ENCODE measurements around the gene LHFPL5.
A peak's percentile ranks its signal among the peaks of the same experiment; 100 is the strongest.

LHFPL5 gene

DNA sequence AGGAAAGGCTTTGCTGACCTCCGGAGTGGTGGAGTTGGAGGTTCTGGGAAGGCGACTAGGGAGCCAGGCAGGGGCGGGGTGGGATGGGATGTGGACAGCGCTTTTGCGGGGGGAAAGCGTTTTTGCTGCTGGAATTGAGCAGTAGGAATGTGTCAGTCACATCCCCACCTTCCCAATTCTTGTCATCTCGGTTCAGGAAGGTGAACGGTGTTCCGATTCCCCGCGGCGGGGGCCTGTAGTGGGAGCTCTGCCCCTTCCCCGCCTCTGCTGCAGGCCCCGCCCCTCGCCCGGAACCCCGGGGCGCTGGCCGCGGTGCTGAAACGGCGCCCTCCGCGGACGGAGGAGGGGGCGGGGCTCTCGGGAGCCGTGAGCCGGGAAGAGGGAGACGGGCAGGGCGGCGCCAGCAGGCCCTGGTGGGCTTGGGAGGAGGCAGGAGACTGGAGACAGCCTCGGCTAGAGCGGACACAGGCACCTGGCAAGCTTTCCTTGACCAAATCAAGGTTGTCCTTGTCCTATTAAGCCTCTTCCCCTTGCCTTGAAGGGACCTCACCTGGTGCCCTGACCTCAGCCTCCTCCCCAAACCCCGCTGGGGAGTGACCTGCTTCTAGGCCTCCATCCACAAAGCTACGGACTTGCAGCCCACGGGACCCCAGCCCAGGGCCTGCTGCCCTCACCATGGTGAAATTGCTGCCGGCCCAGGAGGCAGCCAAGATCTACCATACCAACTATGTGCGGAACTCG, at the start of gene LHFPL5:
TSS of gene LHFPL5 (plus strand) at position 357 of the 741 bp plus-strand sequence. CDS start at position 676, 319 bp downstream.
- peak; percentile 79 for DNase-seq

DNA sequence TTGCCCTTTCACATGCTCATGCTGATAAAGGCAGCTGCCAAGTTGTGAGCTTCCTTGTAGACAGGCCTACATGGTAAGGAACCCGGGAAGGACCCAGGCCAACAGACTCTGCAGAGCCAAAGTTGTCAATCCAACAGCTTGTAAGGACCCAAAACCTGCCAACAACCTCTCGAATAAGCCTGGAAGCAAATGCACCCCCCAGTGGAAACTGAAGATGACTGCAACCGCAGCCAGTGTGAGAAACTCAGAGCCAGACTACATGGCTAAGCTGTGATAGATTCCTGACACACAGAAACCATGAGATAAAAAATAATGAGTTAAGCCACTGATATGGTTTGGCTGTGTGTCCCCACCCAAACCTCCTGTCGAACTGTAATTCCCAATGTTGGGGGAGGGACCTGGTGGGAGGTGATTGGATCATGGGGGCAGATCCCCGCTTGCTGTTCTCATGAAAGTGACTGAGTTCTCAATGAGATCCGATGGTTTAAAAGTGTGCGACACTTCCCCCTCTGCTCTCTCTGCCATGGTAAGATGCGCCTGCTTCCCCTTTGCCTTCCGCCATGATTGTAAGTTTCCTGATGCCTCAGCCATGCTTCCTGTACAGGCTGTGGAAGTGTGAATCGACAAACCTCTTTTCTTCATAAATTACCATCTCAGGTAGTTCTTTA, 47.6 kb upstream of the LHFPL5 start:
- DNase-seq: no peak

DNA sequence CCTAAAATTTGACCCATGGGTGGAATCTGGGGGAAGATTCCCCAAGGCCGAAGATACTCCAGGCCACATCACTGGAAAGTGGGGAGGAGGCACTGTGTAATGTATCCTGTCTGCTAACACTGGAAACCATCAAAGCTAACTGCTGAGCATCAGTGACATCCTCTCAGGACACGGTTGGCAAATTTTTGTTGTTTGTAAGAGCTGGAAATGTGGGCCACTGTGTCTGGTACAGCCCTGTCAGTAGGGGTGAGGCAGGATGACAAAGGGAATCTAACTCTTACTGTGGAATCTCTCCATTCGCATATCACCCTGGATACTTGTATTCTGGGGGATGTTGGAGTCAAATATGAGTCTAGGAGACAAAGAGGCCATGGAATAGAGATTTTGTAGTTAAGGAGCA, 45.7 kb upstream of the LHFPL5 start:
- no peak for DNase-seq

DNA sequence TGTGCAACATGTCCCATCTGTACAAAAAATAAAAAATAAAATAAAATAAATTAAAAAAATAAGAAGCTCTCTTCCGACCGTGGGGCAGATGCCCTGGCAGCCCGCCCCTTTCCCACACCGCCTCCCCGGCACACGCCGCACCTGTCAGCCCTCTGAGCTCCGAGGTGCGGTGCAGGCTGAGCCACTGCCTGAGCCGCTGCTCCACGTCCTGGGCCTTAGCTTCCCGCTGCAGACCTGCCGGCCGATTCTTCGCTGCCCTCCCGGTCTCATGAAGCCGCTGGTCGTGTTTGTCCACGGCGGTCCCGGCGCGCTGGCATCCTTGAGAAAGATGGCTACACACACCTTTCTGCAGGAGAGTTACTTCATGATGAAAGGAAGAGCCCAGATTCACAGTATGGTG, 39.4 kb upstream of the LHFPL5 start:
- no peak for DNase-seq

DNA sequence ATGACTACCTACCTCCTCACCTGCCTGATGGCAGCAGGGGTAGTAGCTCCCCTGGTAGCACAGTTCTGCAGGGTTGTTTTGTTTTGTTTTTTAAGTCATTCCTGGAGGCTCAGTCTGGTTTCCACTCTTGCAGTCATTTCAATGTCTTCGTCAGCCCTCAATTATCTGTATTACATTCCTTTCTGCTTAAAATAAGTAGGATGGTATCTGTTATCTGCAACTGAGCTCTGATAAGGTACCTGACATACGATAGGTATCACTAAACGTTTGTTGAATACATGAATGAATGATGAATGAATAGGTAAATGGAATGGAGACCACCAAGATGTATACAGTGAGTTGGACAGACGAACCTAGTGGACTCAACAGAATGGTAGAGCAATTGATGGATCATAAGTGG, 35.9 kb upstream of the LHFPL5 start:
- DNase-seq: no peak

DNA sequence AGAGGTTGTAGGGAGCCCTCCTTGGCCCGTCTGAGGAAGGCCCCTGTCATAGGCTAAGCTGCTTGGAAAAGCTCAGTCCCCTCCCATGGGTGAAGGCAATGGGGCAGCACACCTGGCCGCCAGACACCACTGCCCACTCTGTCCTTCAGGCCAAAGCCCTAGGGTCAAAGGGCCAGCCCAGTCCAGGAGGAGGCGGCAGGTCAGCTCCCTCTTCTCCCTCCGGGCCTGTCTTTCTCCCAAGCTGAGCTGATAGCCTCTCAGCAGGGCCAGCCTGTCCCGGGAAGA, 33.9 kb upstream of the LHFPL5 start:
- no peak for DNase-seq

DNA sequence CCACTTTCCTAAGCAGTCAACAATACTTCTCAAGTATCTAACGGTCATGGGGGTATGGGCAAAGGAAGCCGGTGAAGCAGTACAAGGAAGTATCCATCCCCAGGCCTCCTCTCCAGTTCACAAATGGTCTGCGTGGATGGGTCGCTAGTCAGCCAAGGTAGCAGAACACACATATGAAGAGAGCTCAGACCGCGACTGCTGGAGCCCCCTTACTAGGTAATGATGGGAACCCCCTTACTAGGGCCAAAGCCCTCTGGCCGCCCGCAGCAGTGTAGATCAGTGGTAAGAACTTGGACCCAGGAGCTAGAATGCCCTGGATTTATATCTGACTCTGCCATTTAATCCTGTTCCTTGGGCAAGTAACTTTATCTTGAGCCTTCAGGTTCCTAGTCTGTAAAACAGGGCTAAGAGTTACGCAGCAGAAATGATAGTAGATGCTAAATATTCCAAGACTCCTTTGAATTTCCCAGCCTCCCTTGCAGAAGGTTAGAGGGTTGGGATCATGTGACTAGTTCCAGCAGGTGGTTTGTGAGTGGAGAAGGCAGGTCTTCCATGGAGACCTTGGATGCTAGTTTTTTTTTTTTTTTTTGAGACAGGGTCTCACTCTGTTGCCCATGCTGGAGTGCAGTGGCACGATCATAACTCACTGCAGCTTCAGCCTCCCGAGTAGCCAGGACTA, 30.9 kb upstream of the LHFPL5 start:
- no peak for DNase-seq

DNA sequence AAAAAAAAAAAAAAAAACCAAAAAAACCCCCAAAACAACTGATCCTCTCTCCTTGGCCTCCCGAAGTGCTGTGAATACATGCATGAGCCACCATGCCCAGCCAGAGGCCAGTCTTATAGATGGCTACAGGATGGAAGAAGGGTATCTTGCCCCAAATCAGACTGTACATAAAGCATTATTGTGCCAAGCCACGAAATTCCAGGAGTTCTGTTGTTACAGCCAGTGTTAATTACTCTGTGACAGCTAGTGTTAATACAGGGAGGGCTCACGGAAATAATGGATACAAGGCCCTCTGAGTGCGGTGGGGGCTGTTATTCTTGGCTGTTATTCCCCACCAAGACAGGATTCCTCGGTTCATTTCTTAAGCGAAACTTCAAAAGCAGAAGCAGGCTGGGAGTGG, 30.1 kb upstream of the LHFPL5 start:
- DNase-seq: no peak

DNA sequence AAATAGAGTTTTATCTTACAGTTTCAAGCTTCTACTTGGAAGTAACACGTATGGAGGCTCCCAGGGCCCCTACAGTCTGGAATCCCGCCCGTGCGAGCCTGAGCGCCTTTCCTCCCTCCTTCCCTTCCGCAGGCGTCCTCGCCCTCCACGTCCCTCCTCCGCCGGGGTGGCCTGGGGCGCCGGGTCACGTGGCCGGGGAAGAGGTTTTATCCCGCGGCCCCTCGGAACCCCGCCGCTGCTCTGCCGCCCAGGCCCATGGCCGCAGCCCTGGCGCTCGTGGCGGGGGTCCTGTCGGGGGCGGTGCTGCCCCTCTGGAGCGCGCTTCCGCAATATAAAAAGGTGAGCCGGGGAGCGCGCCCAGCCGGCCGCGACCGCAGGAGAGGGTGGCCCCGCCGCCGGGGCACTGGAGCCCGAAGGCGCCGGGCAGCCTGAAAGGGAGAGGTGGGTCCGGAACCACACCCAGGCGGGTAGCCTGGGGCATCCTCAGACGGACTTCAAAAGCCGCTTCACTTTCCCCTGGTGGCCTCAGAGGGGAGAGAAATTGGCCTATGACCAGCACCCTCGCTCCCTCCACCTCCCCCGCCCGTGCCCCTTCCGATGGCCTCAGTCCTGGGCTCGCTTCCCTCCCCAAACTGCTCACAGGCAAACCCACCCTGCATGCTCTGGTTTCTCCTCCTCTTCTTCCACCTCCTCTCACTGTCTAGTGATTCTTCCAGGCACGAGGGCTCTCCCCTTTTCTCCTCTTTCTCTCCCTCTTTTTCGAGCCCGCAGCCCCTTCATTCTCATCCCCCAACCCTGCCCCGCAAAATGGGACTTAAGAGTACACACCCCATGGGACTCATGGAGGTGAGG, 28.6 kb upstream of the LHFPL5 start, which contains the start of gene CLPSL2:
TSS of gene CLPSL2 (plus strand) at position 235 of the 852 bp plus-strand sequence. CDS start at position 256, 21 bp downstream.
- DNase-seq: no peak

DNA sequence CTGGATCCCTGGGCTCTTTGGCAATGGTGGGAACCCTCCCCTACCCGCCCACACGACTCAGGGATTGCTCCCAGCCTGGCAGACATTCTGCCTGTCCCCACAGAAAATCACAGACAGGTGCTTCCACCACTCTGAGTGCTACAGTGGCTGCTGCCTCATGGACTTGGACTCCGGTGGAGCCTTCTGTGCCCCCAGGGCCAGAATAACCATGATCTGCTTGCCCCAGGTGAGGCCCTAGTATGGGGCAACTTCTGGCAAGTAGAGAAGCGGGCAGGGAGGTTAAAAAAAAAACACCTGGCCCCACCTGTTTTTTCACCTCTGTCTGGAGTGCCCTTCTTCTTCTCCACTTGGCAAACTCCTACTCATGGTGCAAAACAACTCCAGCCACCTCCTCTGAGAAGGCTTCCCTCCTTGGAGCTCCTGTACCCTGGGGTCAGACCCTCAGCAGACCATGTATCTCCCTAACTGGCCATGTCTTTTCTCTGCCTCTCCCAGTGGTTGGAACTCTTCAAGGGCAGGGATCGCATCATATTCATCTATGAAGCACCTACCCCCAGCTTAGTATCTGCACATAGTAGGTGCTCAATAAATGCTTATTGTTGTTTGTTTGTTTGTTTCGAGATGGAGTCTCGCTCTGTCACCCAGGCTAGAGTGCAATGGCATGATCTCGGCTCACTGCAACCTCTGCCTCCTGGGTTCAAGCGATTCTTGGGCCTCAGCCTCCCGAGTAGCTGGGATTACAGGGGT, 27.6 kb upstream of the LHFPL5 start:
- DNase-seq: no peak

DNA sequence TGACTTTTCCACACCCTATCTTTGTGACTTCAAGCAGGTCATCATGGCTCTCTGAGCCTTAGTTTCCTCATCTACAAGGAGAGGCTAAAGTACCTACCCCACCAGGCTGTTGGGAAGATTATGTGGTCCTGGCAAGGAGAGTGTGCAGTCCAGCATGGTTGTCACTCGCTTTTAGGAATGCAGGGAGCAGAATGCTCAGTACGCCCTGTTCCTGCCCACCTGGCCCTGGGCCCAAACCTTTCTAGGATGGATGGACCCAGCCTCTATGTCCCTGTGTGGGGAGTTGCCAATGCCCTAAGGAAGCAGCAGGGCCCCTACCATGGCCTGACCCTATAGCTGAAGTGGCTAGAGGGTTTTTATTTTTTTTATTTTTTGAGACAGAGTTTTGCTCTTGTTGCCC, 26.7 kb upstream of the LHFPL5 start:
- no peak for DNase-seq

DNA sequence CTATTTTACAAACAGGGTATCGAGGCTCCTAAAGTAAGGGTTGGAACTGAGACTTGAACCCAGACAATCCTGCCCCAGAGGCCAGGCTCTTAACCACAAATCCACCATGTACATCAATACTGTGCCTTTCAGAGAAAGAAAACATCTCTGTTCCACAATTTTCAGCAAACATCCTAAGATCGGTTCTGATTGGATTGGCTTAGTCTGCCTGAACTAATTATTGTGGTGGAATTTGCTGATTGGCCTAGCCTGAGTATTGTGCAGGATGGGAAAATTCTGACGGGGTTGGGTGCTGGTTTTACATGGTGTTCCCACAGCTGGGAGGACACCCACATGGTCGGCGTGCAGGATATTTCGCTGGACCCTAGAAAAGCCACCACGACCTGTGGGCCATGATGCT, 24.4 kb upstream of the LHFPL5 start, which contains the start of gene CLPSL1:
TSS of gene CLPSL1 (plus strand) at position 301 of the 400 bp plus-strand sequence. CDS start at position 393, 92 bp downstream.
- DNase-seq: no peak

DNA sequence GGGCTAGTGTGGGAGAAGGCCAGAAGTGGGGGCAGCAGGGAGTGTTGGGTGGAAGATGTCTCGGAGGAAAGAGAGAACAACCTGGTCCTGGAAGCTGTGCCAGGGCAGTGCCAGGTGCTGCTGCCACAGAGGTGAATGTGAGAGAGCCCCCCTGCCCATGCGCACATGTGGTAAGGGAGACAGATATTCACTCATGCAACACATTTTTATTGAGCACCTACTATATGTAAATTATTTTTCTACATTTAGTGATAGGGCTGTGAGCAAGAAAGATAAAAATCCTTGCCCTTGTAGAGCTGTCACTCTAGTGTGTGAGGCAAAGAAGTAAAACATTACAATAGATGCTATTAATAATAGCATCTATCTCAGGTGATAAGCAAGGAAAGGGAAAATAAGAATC, 23.9 kb upstream of the LHFPL5 start:
- DNase-seq: no peak

DNA sequence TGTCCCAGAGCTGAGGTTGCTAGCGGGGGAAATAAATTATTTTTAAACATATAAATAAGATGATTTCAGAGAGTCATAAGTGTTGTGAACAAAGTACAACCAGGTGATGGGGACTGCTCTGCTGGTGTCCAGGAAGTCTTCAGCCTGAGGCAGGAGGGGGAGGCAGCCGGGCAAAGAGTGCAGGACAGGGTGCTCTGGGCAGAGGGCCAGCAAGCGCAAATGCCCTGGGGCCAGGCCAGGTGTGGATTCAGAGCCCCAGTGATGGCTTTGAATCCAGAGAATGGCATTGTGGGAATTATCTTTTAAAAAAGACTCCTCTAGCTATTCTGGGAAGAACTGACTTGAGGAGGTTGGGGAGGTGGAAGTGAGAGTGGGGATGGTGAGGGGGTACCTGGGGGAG, 22.7 kb upstream of the LHFPL5 start:
- no peak for DNase-seq

DNA sequence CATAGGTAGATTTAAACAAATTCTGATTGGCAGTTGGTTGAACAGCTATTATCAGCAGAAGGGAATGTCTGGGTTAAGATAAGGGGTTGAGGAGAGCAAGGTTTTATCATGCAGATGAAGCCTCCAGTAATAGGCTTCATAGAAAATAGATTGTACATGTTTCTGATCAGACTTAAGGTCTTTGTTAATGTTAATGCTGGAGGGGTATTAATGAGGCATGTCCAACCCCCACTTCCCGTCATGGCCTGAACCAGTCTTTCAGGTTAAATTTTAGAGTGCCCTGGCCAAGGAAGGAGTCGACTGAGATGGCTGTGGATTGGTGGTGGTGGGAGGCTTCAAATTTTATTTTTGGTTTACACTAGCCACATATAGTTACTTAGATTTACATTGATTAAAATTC, 21.0 kb upstream of the LHFPL5 start:
- DNase-seq: no peak

DNA sequence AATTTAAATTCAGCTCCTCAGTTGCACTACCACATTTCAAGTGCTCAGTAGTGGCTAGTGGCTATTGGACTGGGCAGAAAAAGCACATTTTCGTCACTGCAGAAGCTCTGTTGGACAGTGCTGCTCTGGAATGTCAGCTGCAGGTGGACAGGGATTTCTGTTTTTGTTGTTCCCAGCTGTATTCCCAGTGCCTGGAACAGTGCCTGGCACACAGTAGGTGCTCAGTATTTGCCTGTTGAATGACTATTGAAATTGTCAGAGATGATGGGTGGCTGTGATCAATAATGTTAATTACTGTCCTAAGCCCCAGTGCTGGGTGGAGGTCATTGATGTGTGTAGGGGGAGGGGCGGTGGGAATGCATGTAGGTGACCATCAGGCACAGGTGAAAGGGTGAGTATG, 18.9 kb upstream of the LHFPL5 start:
- DNase-seq: no peak

DNA sequence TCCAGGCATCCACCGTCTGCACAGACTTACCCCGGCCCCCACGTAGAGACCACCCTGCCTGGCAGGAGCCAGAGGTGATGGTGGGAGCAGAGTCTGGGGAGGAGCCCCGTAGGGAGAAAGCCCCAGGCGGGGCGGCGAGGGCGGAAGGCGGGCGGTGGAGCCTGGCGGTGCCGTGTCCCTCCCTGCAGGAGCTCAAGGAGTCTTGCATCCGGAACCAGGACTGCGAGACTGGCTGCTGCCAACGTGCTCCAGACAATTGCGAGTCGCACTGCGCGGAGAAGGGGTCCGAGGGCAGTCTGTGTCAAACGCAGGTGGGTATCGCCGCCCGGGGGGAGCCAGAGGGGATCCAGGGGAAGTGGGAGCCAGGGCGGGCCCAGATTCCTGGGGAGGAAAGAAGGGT, 18.3 kb upstream of the LHFPL5 start:
- no peak for DNase-seq

DNA sequence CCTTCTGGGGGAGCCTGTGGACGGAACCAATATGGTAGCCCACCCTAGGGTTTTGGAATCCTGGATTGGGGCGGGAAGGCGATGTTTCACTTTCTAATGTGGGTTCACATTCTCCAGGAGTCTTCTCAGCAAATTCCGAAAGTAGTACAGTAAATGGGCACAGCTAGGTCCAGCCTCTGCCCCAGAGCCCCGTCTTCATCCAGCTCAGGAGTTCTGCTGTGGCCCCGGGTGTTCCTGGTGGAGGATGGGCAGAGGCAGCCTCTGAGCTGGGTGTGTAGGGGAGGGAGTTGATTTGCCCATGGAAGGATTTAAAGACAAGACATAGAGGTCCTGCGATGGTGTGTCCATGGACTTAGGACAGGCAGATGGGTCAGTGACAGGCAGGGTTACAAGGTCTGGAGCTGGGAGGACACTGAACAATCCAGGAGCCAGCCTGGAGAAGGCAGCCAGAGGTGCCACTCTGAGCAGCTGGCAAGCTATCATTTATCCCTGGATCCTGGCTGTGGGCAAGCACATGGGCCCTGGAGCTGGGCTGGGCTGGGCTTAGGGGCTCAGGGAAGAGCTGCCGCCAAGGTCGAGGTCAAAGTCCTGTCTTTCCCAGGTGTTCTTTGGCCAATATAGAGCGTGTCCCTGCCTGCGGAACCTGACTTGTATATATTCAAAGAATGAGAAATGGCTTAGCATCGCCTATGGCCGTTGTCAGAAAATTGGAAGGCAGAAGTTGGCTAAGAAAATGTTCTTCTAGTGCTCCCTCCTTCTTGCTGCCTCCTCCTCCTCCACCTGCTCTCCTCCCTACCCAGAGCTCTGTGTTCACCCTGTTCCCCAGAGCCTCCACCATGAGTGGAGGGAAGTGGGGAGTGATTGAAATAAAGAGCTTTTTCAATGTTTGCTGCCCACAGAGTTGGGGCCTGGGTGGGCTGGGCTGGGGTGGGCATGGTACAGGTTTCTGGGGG, 17.6 kb upstream of the LHFPL5 start:
- DNase-seq: no peak

DNA sequence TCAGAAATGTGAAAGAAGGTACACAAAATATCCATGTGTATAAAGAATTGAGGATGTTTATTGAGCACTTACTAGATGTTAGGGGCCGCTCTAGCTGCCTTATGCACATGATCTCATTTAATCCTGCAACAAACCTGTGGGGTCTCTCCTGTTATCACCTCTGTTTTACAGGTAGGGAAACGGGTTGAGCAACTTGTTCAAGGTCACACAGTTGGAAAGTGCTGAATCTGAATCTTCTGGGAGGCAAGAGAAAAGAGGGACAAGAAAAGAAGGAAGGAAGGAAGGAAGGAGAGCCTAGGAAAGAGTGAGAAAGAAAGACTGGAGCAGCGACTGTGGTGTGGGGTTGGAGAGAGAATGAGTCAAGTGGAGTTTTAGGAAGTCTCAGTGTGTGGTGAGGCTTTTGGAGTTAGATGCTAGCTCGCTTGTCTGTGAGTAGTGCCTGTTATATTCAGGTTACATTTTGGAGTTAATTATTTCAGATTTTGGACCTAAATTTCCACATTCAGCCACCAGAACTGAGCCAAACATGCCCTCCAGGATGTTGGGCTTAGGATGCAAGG, 16.6 kb upstream of the LHFPL5 start:
- no peak for DNase-seq

DNA sequence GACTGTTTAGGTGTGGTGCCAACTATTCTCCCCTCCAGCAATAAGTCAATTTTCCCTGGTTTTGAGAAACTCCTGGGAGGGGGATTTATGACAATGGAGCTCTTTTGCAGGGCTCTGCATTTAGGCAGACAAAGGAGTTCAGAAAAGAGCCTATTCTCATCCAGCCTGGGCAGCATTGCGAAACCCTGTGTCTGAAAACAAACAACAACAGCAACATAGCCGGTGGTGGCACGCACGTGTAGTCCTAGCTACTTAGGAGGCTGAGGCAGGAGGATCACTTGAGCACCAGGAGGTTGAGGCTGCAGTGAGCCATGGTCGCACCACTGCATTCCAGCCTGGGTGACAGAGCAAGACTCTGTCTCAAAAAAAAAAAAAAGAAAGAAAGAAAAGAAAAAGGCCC, 14.5 kb upstream of the LHFPL5 start:
- DNase-seq: no peak

Measured in activated effector memory CD4-positive, alpha-beta T cell treated with anti-CD3 and anti-CD28 coated beads, Interleukin-2, amount 50 U/mL, for 16 hours (primary cell).